Myometrial cell (primary cell): Measurements from ENCODE around the gene COA5. TPM values are rescaled to one million over a fixed set of nuclear protein-coding genes. Genes with fewer than 3 reads are reported as not detected.

Experiments used
- total RNA-seq: library from RNA; depleted of rRNA; stranded (reverse); fragments of >200 nt; gene quantifications from 2 replicates; pipeline ENCODE4 v1.2.3, GENCODE V29; 2015

The COA5 gene
- 20.9 and 29.4 TPM in 2 replicates for total RNA-seq

GRCh38 chr2:98608116-98608961, at the start of gene COA5, which contains the start of gene UNC50:
Gene COA5 (minus strand): TSS chr2:98608512. CDS start chr2:98608405, 107 bp downstream.
Gene UNC50 (plus strand): TSS chr2:98608589. CDS start chr2:98609760, 1,171 bp downstream.

Other genes with a start within 250 kb of the COA5 start
- 17.4 and 21.6 TPM in 2 replicates for gene INPP4A, start 163.7 kb downstream of the COA5 start, total RNA-seq
- 51.9 and 59.7 TPM in 2 replicates for gene UNC50, start 77 bp upstream of the COA5 start, total RNA-seq
- gene MGAT4A, start 122.6 kb upstream of the COA5 start, total RNA-seq = under 0.01 TPM in 1 of 2 replicates, not detected in the other